GM18517 (cell line): ENCODE measurements around the gene RAD9A.

Source experiments
- ATAC-seq: cut with Tn5 transposase; IDR thresholded peaks from one replicate; pipeline ENCODE4 v1.9.1; 2021; ENCODE audit warnings: mild to moderate bottlenecking, moderate library complexity; ENCODE audit not compliant: unreplicated experiment

RAD9A gene

GRCh38 chr11:67437809-67438157, 46.0 kb downstream of the RAD9A start:
- ATAC-seq: no peak

DNA sequence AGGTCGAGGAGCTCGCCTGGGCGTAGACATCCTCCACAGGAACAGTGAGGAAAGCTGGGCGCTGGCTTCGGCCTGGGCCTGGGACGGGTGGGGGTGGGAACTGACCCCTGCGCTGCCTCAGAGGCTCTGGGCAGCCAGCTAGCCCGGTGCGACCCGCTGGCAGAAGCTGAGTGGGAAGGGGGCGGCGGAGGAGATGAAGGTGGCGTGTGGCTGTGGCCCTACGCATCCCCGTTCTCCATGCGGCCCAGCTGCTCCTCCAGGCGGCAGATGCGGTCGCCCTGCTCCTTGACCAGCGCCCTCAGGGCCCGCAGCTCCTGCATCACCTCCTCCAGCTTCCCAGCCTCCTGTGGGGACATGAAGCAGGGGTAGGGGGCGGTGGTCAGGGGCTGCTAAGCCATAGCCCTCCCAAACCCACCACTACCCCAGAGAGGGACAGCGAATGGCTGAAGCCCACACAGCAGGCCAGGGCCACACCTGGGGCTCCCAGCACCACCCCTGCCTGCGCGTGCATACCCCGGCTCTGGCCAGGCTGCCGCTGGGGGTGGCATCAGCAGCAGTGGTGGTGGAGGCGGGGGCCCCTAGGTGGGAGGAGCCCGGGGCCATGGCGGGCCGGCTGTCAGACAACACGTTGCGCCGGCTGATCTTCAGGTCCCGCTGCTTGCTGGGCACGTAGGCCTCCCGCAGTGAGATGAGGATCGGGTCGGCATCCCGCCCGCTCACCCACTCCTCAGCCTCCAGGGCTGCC, 46.5 kb downstream of the RAD9A start:
- ATAC-seq: no peak

- ATAC-seq: no peak
Measured at GRCh38 chr11:67439321-67440228, 47.8 kb downstream of the RAD9A start.

GRCh38 chr11:67440229-67441097, 48.7 kb downstream of the RAD9A start:
- no peak for ATAC-seq

DNA sequence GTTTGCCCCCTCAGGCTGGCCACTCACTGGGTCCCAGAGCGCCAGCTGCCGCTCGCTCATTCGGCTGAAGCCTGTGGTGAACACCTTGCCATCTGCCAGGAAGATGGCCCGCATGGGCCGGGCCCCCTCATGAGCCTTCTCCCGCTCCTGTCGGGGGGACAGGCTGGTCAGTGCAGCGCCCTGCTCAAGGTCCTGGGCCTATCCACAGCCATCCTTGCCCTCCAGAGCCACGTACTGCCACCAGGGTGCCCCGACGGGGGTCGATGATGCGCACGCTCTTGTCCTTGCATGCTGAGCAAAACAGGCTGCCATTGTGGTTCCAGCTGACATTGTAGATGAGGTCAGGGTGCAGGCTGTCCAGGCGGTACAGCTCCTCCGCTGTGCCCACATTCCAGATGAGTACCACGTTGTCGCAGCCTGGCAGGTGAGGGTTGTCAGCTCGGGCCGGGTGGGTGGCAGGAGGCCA, 49.3 kb downstream of the RAD9A start:
- no peak for ATAC-seq

DNA sequence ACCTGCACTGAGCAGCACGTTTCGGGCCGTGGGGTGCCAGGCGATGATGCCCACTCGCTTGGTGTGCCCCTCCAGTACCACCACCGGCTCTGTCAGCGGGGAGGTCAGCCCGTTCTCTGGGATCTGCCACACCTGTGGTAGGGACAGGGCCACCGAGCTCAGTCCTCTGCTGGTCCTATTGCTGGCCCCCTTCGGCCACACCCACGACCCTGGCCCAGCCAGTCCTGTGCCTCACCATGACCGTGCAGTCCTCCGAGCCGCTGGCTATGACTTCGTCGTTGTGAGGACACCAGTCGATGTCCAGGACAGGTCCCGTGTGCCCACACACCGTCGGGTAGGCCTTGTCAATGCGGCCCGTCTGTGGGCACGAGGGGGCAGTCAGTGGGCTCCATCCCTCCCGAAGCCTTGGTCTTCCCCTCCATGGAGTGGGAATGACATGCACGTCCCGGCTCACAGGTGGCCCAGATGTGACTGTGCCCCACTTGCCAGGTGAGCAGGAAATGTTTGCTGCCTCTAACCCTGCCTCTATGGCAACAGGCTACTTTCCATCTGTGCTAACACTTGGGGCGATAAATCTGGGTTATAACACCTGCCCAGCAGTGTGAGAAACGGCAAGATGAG, 50.1 kb downstream of the RAD9A start:
- no peak for ATAC-seq

GRCh38 chr11:67442504-67443404, 51.0 kb downstream of the RAD9A start:
- no peak for ATAC-seq

DNA sequence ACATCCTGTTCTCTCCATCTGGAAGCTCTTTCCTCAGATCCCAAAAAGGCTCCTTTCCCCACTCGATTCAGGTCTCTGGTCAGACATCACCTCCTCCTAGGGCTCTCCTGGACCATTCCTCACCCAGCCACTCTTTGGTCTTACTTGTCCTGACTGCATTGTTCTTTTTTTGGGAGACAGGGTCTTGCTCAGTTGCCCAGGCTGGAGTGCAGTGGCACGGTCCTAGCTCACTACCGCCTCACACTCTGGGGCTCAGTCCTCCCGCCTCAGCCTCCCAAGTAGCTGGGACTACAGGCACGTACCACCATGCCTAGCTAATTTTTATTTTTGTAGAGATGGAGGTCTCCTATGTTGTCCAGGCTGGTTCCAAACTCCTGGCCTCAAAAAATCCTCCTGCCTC, 53.7 kb downstream of the RAD9A start:
- no peak for ATAC-seq
